HG03378 (cell line): ENCODE results near the gene FXYD7.

Experiments
- ATAC-seq: cut with Tn5 transposase; IDR thresholded peaks from one replicate; pipeline ENCODE4 v1.9.1; 2021; ENCODE audit warnings: mild to moderate bottlenecking, moderate library complexity; ENCODE audit not compliant: unreplicated experiment

Gene FXYD7

DNA sequence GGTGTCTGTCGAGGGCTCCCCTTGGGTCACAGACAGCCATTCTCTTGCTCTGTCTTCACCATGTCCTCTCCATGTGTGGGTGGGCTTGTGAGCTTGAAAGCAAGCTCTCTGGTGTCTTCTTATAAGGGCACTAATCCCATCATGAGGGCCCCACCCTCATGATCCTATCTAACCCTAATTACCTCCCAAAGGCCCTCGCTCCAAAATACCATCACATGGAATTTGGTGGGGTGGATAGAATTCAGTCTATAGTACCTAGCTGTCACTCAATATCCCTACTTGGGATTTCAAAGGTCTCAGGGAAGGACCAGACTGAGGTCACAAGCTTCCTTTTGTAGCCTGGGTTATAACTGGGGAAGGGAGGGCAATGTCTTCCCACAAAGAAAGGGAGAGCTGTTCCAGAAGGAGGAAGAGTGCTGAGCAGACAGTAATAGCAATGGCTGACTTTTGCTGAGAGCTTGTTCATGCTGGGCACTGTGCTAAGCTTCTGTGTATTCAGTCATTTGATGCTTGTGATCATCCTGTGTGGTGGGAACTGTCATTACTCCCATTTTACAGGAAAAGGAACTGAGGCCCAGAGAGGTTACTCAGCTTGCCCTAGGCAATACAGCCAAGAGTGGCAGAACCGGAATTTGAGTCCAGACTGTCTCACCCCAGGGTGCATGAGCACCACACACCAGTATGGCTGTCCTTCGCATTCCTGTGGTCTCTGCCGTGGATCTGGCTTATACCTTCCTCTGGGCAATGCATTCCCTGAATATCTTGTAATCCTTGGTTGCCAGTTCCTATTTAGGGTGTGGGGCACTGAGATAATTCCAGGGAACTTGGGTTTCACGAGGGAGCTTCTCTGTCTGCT, 19.6 kb downstream of the FXYD7 start:
- ATAC-seq: no peak

GRCh38 chr19:35164418-35164817, 21.4 kb downstream of the FXYD7 start:
- ATAC-seq: no peak

DNA sequence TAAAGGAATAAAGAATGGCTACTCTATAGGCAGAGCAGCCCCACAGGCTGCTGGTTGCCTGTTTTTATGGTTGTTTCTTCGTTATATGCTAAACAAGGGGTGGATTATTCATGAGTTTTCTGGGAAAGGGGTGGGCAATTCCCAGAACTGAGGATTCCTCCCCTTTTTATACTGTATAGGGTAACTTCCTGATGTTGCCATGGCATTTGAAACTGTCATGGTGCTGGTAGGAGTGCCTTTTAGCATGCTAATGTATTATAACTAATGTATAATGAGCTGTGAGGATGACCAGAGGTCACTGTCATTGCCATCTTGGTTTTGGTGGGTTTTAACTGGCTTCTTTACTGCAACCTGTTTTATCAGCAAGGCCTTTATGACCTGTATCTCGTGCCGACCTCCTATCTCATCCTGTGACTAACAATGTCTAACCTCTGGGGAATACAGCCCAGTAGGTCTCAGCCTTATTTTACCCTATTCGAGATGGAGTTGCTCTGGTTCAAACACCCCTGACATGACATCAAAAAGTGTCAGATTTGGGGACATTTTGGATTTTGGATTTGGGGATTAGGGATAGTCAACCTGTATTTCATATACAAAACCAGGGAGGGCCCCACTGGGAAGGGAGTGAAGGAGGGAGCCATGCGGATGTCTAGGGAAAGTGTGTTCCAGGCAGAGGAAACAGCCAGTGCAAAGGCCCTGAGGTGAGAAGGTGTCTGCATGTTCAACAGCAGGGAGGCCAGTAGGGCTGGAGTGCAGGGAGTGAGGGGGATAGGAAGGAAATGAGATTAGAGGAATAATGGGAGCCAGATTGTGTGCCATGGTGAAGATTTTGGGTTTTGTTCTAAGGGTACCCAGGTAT, 22.4 kb downstream of the FXYD7 start:
- no peak for ATAC-seq

- no peak for ATAC-seq
These were observed 23.3 kb downstream of the FXYD7 start for GRCh38 chr19:35166100-35167063.

GRCh38 chr19:35167251-35168119, 24.4 kb downstream of the FXYD7 start:
- no peak for ATAC-seq

DNA sequence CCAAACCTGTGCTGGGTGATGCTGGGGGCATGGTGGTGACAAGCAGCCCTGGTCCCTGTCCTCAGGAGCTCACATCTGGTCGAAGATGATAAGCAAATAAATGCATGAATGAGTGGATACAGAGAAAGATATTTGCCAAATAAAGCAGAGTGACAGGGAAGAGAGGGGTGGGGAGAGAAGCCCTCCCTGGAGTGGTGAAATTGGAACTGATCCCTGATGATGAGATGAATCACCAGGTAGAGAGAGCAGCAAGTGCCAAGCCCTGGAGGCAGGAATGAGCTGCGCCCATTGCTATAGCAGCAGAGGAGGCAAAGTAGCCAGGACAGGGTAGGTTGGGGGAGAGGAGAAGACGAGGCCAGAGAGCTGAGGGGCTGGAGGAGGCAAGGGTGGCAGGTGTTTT, 25.1 kb downstream of the FXYD7 start:
- ATAC-seq: no peak

- ATAC-seq: no peak
These were observed 26.4 kb downstream of the FXYD7 start for GRCh38 chr19:35169221-35169995.

DNA sequence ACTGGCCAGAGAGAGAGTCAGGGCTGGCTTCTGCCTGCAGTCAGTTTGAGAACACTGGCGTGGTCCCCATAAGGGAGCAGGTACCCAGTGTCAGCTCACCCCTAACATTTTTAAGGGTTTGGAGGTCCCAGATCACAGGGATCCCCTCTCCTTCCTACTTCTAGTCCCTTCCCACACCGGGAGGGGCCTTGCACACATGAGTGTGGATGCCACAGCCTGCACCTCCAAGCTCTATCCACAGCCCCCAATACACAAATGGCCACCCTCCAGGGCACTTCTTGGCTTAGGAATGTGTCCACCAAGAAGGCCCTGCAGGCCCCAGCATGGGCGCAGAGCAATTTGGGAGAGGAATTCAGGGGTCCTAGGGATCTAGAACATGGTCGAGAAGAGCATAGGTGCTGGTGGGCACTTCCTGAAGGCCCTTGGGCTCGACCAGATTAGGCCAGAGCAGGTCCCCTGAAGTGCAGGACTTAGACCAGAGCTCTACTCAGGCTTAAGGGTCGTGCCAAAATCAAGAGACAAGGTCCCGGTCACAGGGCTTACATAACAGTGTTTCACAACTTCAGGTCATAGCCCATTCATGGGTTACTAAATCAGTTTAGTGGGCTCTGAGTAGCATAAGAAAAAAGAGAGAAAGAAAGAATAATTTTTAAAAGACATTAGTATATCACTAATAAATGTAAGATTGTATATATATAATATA, 27.5 kb downstream of the FXYD7 start:
- ATAC-seq: no peak

DNA sequence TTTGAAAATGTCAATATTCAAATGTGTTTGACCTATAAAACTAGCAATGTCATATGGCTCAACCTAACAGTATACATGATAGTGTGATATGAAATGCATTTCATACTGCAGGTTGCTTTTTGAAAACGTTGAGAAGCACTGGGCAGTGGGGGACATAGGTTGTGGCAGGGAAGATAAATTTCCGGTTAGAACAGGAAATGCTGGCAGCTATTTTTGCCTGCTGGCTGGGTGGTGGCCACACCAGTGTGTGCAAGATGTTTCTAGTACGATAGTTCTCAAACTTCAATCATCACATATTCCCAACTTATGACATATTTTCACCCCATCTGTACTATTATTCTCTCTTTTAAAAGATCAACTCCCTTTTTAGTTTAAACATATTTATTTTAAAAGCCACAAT, 28.7 kb downstream of the FXYD7 start:
- ATAC-seq: no peak

DNA sequence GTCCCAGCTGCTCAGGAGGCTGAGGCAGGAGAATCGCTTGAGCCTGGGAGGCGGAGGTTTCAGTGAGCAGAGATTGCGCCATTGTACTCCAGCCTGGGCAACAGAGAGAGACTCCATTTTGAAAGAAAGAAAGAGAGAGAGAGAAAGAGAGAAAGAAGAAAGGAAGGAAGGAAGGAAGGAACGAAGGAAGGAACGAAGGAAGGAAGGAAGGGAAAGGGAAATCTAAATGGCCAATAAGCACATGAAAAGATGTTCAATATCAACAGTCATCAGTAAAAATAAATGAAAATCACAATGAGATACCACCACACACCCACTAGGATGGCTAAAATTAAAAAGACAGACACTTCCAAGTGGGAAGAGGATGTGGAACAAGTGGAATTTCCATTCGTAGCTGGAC, 31.2 kb downstream of the FXYD7 start:
- ATAC-seq: no peak

DNA sequence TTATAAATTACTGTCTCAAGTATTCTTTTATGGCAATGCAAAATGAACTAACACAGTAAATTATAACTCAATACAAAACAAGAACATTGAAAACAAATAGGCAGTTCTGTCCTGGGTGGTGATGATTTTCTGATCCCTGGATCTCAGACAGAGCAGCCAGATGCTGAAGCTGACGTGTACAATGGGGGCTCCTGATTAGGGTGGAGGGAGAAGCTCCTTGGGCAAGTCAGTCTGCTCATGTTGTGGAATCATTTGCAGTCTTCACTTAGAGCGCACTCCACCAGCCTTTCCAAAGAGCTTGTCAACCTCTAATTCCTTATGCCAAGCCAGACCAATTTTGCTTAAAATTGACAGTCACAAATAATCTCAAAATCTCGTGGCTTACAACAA, 33.1 kb downstream of the FXYD7 start:
- ATAC-seq: no peak

DNA sequence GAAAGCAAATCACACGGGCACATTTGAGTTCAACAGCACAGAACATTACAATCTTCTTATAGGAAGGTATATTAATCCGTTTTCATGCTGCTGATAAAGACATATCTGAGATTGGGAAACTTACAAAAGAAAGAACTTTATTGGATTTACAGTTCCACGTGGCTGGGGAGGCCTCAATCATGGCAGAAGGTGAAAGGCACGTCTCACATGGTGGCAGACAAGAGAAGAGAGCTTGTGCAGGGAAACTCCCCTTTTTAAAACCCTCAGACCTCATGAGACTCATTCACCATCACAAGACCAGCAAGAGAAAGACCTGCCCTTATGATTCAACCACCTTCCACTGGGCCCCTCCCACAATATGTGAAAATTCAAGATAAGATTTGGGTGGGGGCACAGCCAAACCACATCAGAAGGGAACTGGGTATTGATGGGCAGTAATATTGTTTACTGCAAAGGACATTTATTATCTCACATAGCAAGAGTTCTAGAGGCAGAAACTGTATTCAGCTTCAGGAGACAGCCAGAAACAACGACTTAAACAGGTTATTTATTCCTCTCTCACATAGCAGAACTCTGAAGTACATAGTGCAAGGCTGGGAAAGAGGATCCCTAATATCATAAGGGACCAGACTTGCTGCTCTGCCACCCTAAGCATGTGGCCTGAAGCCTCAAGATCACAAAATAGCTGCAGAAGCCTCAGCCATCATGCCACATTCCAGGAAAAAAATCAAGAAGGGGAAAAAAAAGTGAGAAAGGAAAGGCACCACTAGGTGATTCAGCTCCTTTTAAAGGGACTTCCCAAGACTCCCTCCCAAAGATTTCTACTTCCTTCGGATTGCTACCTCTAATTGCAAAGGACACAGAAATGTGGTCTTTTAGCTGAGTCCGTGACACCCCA, 34.6 kb downstream of the FXYD7 start:
- no peak for ATAC-seq

GRCh38 chr19:35178701-35179100, 35.6 kb downstream of the FXYD7 start:
- no peak for ATAC-seq

DNA sequence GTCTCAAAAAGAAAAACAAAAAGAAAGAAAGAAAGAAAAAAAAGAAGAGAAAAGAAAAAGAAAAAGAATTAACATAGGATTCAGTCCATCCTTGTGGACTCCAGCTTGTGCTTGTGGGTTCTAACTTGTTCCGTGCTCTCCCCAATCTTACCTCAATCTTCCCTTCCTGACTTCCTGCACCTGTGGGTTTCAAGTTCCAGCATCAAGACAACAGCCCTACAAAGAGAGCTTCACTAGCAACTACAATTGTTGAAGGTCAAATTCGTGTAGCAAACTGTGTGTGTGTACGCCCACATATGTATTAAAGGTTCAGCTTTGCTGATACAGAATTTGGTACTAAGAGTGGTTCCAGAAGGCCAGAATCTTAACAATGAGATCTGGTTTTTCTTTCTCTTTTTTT, 36.8 kb downstream of the FXYD7 start:
- ATAC-seq: no peak

GRCh38 chr19:35181387-35181786, 38.3 kb downstream of the FXYD7 start:
- ATAC-seq: no peak

DNA sequence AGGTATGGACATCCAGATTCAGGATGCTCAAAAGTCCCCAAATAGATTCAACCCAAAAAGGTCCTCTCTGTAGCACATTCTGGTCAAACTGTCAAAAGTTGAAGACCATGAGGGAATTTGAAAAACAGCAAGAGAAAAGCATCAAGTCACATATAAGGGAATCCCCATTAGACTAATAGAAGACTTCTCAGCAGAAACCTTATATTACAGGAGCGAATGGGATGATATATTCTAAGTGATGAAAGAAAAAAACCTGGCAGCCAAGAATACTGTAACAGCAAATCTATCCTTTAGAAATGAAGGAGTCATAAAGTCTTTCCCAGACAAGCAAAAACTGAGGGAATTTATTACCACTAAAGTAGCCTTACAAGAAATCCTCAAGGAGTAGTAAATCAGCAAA, 41.2 kb downstream of the FXYD7 start:
- ATAC-seq: no peak

GRCh38 chr19:35184884-35185283, 41.8 kb downstream of the FXYD7 start:
- ATAC-seq: no peak
